Ovary (tissue), 3 donors: Measurements from ENCODE around the gene VSIG10.

Source experiments
- POLR2A ChIP-seq: fragments of 450-650 bp; IDR thresholded peaks from one replicate; pipeline ENCODE4 v1.6.1; 2017; ENCODE audit warnings: antibody characterized with exemption, mild to moderate bottlenecking, moderate library complexity
- TF ChIP-seq, protein P1 (sequence below), 3 donors: fragments of 450-650 bp in 2 of 3; fragments of 200-600 bp in 1 of 3; IDR thresholded peaks; one replicate each; pipeline versions ENCODE4 v1.5.1 to v1.8.0; 2016 to 2022; ENCODE audit warnings: antibody characterized with exemption in 3 of 3, mild to moderate bottlenecking in 1 of 3
- donor health status: DM: no; HTN: no; CAD: no.

DNA sequence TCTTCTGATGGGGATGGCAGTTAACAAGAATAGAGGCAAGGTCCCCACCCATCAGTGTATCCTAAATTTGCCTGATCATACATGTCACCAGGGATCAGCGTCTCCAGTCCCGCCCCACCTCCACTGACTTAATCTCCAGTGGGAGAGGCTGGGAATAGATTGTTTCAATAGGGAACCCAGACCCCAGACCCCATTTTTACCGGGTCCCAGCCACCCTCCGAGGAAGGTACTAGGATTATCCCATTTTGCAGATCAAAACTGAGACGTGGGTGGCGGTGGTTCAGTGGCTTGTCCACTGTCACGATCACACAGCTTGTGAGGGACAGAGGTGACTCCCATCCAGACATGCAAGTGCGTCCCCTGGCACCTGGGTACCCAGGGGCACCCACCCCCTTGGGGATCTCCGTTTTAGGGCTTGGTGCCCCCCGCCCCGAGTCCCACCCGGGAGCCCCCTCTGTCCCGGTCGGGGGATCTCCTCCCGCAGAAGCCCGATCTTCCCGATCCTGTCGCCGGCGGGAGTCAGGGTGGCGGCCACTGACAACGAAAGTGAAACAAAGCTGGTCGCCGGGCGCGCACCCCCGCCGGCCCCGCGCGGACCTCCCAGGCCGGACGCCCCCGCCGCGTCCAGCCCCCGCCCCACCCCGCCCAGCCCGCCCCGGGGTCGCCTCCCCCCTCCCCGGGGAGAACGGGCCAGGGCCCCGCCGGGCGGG is 43.4 kb downstream of the VSIG10 start:
- TF ChIP-seq, protein P1, sequence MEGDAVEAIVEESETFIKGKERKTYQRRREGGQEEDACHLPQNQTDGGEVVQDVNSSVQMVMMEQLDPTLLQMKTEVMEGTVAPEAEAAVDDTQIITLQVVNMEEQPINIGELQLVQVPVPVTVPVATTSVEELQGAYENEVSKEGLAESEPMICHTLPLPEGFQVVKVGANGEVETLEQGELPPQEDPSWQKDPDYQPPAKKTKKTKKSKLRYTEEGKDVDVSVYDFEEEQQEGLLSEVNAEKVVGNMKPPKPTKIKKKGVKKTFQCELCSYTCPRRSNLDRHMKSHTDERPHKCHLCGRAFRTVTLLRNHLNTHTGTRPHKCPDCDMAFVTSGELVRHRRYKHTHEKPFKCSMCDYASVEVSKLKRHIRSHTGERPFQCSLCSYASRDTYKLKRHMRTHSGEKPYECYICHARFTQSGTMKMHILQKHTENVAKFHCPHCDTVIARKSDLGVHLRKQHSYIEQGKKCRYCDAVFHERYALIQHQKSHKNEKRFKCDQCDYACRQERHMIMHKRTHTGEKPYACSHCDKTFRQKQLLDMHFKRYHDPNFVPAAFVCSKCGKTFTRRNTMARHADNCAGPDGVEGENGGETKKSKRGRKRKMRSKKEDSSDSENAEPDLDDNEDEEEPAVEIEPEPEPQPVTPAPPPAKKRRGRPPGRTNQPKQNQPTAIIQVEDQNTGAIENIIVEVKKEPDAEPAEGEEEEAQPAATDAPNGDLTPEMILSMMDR (IDR thresholded peaks at IDR 0.05) = no peak
- TF ChIP-seq POLR2A = no peak
